Bronchial epithelial cell (primary cell): ENCODE results near the gene SAMD8. TPM values are rescaled to one million over a fixed set of nuclear protein-coding genes. Genes with fewer than 3 reads are reported as not detected.

Source experiments
- DNase-seq: peaks from one replicate; pipeline ENCODE4 v3.0.0-alpha.2; 2010; ENCODE audit warnings: low read depth
- FAIRE-seq: peaks from 2 replicates; lab custom pipeline; 2011; peaks lifted over from hg19 to GRCh38; lab: Jason Lieb, UNC
- H3K27me3 ChIP-seq: 2 replicates; pipeline ENCODE4 v1.5.1; 2011; ENCODE audit warnings: low read length; ENCODE audit not compliant: control insufficient read depth, insufficient read depth
- H3K36me3 ChIP-seq: 2 replicates; pipeline ENCODE4 v1.5.1; 2011; ENCODE audit warnings: low read length; ENCODE audit not compliant: control insufficient read depth, insufficient read depth
- H3K4me3 ChIP-seq: 2 replicates; pipeline ENCODE4 v1.5.1; 2011; ENCODE audit warnings: mild to moderate bottlenecking, low read depth, low read length, control low read depth
- total RNA-seq: library from RNA; depleted of rRNA; stranded (reverse); fragments of >200 nt; gene quantifications from 2 replicates; pipeline ENCODE4 v1.2.1, GENCODE V29; 2014
- TF ChIP-seq, protein P1 (sequence below): IDR thresholded peaks from 2 replicates; pipeline ENCODE4 v1.5.1; 2011; ENCODE audit warnings: mild to moderate bottlenecking, moderate library complexity, low read length, control low read depth, inconsistent platforms; ENCODE audit not compliant: insufficient read depth, severe bottlenecking

The SAMD8 gene
- total RNA-seq, 1 donor from 2014 or later = 25.5 TPM

DNA sequence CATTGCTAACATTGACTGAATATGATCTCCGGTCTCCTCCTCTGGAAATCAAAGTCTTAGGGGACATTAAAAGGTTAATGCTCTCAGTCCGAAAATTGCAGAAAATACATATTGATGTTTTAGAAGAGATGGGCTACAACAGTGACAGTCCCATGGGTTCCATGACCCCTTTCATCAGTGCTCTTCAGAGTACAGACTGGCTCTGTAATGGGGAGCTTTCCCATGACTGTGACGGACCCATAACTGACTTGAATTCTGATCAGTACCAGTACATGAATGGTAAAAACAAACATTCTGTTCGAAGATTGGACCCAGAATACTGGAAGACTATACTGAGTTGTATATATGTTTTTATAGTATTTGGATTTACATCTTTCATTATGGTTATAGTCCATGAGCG, 39.2 kb downstream of the SAMD8 start:
- DNase-seq (no peak), FAIRE-seq (no peak)
- Histone ChIP-seq H3K27me3 (no peaks in the 10 kb centered on the region), H3K4me3 (no peak overlapping the region), H3K36me3 (no peaks in the 10 kb centered on the region)
- TF ChIP-seq, protein P1, sequence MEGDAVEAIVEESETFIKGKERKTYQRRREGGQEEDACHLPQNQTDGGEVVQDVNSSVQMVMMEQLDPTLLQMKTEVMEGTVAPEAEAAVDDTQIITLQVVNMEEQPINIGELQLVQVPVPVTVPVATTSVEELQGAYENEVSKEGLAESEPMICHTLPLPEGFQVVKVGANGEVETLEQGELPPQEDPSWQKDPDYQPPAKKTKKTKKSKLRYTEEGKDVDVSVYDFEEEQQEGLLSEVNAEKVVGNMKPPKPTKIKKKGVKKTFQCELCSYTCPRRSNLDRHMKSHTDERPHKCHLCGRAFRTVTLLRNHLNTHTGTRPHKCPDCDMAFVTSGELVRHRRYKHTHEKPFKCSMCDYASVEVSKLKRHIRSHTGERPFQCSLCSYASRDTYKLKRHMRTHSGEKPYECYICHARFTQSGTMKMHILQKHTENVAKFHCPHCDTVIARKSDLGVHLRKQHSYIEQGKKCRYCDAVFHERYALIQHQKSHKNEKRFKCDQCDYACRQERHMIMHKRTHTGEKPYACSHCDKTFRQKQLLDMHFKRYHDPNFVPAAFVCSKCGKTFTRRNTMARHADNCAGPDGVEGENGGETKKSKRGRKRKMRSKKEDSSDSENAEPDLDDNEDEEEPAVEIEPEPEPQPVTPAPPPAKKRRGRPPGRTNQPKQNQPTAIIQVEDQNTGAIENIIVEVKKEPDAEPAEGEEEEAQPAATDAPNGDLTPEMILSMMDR = no peak

- Histone ChIP-seq H3K4me3 (no peak overlapping the region), H3K27me3 (no peaks in the 10 kb centered on the region), H3K36me3 (no peaks in the 10 kb centered on the region)
- FAIRE-seq = no peak
- TF ChIP-seq, protein P1 = no peak
- DNase-seq = no peak
These were observed 48.1 kb downstream of the SAMD8 start for GRCh38 chr10:75159519-75159918.

DNA sequence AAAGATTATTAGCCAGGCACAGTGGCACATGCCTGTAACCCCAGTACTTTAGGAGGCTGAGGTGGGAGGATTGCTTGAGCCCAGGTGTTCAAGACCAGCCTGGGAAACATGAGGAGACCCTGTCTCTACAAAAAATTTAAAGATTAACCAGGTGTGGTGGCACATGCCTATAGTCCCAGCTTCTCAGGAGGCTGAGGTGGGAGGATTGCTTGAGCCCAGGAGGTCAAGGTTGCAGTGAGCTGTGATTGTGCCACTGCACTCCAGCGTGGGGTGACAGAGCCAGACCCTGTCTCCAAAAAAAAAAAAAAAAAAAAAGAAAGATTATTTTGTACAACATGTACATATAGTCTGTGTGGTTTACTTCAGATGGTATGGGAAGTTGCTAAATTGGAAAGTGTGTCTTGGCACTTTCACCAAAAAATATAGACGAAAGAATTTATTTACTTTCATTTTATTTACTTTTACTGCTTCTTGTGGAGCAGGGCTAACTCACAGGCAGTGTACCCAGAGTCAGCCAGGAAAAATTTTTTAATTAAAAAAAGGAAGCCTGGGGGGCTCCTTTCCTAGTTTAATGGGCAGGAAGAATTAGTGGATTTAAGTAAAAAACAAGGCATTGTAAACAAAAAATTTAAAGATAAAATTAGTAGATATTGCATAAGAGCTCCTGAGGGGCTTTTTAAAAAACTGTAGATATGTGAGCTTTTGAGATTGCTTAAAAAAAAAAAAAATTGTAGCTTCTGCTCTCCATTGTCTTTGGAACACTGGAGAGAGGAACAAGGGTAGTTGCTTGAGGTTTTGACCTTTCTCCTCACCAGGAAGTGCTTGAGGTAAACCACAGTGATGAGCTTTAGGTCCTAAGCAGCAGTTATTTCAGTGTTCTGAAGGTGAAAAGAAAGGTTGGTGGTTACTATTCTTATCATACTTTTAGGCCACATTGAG, 54.5 kb downstream of the SAMD8 start:
- Histone ChIP-seq H3K4me3 (no peak overlapping the region), H3K27me3 (no peaks in the 10 kb centered on the region), H3K36me3 (peaks cover 2% of the 10 kb centered on the region)
- no peak for DNase-seq
- no peak for FAIRE-seq
- TF ChIP-seq, protein P1 = no peak

DNA sequence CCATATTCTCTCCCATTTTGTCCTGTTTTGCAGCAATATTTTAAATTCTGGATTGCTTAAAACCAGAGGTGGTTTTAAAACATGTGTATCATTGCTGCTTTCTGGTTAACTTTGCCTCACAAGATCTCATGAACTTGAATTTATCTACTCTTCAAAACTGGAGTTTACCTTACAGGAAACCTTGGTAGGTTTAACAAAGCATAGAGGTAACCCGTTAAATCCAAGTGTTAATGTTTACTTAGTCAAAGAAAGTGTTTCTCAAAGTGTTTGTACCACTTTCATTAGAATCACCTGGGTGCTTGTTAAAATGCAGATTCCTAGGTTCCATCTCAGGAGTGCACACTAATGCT, 55.1 kb downstream of the SAMD8 start:
- H3K36me3 ChIP-seq = peaks cover 2% of the 10 kb centered on the region
- TF ChIP-seq, protein P1 = no peak
- H3K4me3 ChIP-seq = no peak overlapping the region
- no peak for DNase-seq
- H3K27me3 ChIP-seq = no peaks in the 10 kb centered on the region
- FAIRE-seq = no peak

DNA sequence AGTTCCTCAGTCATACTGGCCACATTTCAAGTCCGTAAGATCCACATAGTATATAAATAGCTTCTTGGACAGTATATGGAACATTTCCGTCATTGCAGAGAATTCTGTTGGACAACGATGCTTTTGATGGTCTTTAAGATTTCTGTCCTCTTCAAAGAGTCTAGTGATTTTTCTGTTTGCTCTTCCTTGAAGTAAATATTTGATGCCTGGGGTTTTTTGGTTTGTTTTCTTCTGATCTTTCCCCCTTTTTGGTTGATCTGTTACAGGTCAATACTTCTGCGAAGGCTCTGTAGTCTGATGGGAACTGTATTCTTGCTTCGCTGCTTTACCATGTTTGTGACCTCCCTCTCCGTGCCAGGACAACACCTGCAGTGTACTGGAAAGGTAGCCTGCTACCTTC, 56.8 kb downstream of the SAMD8 start:
- no peak for DNase-seq
- Histone ChIP-seq H3K36me3 (peaks cover 2% of the 10 kb centered on the region), H3K27me3 (no peaks in the 10 kb centered on the region), H3K4me3 (no peak overlapping the region)
- no peak for FAIRE-seq
- TF ChIP-seq, protein P1 = no peak
